KOPT-K1 (cell line): ENCODE measurements around the gene CCDC192.

Experiments
- H3K27ac ChIP-seq: fragments of 200-600 bp; sonication (generic); 2 replicates; pipeline ENCODE4 v1.5.1; 2016; ENCODE audit warnings: antibody characterized with exemption, mild to moderate bottlenecking, low read depth, low read length; ENCODE audit not compliant: poor library complexity, severe bottlenecking
- H3K36me3 ChIP-seq: fragments of 200-600 bp; sonication (generic); 2 replicates; pipeline ENCODE4 v1.5.1; 2017; ENCODE audit warnings: antibody characterized with exemption, mild to moderate bottlenecking, low read length, moderate library complexity; ENCODE audit not compliant: insufficient read depth
- H3K9me3 ChIP-seq: fragments of 200-600 bp; sonication (generic); 2 replicates; pipeline ENCODE4 v1.5.1; 2017; ENCODE audit warnings: antibody characterized with exemption, low read length, mild to moderate bottlenecking; ENCODE audit not compliant: insufficient read depth, poor library complexity, severe bottlenecking

The CCDC192 gene

DNA sequence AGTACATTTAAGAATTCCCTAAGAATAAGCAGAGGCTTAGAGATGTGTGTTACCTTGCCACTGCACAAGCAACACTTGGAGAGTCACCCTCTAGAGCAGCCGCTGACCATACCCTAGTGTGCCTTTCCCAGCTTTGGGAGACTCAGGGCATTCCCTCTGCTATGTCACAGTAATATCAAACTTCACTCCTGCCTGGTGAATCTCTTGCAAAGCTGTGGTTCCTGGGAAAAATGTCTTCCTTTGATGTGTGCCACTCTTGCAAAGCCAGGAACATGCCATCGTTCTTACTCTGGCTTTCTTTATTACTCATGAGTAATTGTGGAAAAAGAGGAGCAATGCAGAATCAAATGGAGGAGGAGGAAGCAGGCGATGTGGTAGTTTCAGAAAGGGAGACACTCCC is 173.2 kb downstream of the CCDC192 start:
- Histone ChIP-seq H3K27ac (no peak overlapping the region), H3K36me3 (no peaks in the 10 kb centered on the region), H3K9me3 (no peaks in the 10 kb centered on the region)

DNA sequence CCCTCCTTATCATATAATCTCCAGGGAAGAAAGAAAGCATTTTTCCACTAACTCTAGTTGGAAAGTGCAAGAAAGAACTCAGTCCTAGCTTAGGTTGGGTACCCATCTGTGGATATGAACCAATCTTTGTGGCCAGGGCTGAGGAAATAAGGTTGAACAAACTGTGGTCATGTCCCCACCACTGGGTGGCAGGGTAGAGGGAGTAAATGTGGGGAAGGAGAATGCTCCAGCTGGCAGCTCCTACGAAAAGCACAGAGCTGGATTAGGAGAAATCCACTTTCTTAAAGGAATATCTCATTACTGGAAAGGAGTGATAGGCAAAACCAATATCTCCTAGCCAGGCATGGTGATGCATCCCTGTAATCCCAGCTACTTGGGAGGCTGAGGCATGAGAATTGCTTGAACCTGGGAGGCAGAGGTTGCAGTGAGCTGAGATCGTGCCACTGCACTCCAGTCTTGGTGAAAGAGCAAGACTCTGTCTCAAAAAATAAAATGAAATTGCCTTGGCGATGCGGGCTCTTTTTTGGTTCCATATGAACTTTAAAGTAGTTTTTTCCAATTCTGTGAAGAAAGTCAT is 175.1 kb downstream of the CCDC192 start:
- Histone ChIP-seq H3K27ac (no peak overlapping the region), H3K9me3 (no peaks in the 10 kb centered on the region), H3K36me3 (no peaks in the 10 kb centered on the region)

DNA sequence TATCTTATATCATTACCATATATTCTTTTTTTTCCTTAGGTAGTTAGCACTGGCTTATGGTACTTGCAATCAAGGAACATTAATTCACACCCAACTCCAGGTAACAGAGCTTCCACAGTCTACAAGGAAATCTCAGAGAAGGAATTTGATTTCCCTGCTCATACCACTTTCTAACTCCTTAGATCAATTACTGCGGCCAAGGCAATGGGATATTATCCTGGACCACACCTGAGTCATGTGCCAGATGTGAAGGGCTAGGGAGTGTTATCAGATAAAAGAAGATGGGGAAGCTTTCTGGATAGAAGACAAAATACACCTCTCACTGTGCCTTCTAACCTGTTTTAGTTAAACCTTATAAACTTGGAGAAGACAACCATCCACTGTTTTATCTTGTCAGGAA is 181.2 kb downstream of the CCDC192 start:
- Histone ChIP-seq H3K27ac (no peak overlapping the region), H3K9me3 (no peaks in the 10 kb centered on the region), H3K36me3 (no peaks in the 10 kb centered on the region)

DNA sequence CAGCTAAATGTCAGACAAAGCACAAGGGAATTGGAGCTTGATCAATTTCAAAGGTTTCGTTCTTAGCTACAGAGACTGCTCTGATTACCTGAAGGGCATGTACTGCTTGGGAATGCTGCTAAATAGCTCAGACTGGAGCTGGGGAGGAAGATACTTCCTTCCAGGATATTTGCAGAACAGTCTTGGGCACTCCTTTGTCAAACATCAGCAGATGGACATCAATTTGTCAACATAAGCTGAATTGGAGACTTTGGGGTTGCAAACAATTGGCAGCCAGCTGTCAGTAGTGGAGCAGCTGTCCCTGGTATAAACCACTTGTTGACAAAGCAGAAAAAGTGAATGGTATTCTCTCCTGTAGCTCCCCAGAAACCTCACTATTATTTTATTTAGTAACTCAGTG is 182.0 kb downstream of the CCDC192 start:
- no peak overlapping the region for H3K27ac ChIP-seq
- H3K9me3 ChIP-seq = no peaks in the 10 kb centered on the region
- no peaks in the 10 kb centered on the region for H3K36me3 ChIP-seq

DNA sequence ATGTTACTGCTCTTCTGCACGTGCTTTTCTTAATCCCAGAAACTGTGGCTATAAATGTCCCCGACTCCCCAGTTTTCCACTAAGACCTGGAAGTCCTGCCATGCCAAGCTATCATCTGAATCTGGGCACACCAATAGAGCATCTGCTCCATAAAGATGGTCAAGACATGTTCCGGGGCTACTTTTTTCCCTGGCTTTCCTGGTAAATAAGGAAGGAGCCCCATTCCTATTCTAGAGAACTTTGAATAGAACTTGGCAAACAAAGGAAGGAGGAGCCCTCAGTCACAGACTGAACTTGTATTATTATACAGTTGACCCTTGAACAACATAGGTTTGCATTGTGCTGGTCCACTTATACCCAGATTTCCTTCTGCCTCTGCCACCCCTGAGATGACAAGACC is 182.9 kb downstream of the CCDC192 start:
- Histone ChIP-seq H3K36me3 (no peaks in the 10 kb centered on the region), H3K9me3 (no peaks in the 10 kb centered on the region), H3K27ac (no peak overlapping the region)

DNA sequence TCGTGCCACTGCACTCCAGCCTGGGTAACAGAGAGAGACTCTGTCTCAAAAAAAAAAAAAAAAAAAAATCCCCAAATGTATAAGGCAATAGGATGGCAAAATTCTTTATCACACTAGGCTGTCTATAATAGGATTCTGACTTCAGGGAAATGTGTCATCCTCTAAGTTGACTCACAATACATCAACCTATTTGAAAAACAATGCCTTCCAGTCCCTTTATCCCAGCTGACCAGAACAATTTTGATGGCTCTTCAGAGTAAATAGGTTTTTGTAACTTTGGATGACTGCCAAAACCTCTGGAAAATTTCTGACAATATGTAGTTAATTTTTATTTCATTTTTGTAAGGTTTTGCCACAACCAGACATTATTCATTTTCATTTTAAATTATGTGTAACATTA is 184.1 kb downstream of the CCDC192 start:
- Histone ChIP-seq H3K27ac (no peak overlapping the region), H3K9me3 (no peaks in the 10 kb centered on the region), H3K36me3 (no peaks in the 10 kb centered on the region)

DNA sequence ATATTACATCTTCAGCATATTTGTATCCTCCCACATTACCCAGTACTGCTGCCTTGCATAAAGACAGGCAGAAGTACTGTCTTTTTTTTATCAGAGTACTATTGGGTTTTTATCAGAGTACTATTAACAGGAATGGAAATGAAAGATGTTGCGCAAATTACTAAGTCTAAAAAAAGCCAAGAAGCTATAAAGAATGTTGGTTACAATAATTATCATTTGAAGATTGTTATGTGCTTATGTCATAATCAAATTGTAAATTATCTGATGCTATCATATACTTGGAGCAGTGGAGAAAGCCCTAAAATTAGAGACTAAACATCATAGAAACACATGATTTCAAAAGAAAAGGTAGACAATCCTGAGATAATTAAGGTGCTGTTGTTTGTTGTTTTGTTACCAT is 188.8 kb downstream of the CCDC192 start:
- Histone ChIP-seq H3K36me3 (no peaks in the 10 kb centered on the region), H3K9me3 (no peaks in the 10 kb centered on the region), H3K27ac (no peak overlapping the region)

DNA sequence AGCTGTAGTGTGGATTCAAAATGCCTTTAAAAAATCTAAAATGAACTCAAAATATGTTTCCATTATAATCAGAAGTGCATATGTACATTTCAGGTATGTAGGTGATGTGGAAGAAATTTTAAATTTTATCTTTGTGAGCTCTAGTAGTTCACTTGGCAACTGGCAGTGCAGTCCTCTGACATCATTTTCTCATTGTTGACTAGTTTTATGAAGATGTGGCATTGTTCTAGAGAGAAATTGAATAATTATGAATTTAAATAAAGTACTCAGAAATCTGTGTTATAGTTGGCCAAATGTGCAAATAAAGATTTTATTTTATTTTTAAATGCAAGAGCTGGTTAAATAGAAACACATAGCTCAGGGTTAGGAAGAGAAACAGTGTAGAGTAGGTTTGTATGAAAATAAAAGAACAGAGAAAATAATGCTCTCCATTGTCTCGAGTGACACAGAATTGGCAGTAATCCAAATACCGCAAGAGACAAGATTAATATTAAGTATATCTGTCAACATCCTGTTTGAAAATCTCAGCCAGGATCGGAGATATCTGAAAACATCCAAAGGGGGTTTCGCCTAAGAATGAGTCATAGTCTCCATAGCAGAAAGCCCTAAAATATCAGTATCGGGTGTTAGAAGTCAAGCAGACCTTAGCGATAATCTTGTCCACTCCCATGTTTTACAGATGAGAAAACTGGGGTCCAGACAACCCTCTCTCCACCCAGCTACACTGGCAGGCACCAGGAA is 189.4 kb downstream of the CCDC192 start:
- no peaks in the 10 kb centered on the region for H3K36me3 ChIP-seq
- H3K9me3 ChIP-seq = no peaks in the 10 kb centered on the region
- H3K27ac ChIP-seq = no peak overlapping the region

DNA sequence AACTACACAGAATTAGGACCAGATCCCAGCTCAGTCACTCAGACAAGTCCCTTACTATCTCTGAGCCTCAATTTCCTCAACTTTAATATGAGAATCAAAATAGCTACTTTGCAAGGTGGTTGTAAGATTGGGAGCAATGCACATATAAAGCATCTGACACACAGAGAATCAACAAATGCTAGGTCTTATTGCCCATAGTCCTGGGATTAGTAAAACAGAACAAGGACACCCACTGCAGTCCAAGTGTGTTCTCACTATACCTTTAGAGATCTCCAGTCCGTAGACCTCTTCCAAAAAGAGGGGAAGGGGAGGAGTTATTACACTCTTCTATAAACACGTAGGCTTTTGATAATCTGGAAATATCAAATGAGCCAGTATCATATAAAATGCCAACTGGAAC is 190.0 kb downstream of the CCDC192 start:
- no peaks in the 10 kb centered on the region for H3K9me3 ChIP-seq
- H3K27ac ChIP-seq = no peak overlapping the region

DNA sequence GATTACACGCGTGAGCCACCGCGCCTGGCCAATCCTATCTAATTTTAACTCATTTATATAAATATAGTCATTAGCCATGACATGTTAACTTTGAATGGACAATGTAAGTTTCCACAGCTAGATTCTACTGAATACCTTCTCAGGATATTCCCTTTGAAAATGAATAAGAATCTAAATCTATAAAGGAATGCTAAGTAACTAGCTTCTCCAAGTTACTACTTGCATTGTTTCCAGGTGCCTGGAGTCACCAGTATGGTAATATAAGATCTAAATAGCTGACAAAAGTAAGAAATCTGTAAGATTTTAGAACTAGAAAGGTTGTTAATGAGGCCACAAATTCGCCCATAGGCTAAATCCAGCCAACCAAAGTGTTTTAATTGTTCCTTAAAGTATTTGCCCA is 191.3 kb downstream of the CCDC192 start:
- H3K36me3 ChIP-seq = no peaks in the 10 kb centered on the region
- no peak overlapping the region for H3K27ac ChIP-seq
- no peaks in the 10 kb centered on the region for H3K9me3 ChIP-seq

More for the DNA sequence above, 190.0 kb downstream of the CCDC192 start:
- H3K36me3 ChIP-seq = no peaks in the 10 kb centered on the region

DNA sequence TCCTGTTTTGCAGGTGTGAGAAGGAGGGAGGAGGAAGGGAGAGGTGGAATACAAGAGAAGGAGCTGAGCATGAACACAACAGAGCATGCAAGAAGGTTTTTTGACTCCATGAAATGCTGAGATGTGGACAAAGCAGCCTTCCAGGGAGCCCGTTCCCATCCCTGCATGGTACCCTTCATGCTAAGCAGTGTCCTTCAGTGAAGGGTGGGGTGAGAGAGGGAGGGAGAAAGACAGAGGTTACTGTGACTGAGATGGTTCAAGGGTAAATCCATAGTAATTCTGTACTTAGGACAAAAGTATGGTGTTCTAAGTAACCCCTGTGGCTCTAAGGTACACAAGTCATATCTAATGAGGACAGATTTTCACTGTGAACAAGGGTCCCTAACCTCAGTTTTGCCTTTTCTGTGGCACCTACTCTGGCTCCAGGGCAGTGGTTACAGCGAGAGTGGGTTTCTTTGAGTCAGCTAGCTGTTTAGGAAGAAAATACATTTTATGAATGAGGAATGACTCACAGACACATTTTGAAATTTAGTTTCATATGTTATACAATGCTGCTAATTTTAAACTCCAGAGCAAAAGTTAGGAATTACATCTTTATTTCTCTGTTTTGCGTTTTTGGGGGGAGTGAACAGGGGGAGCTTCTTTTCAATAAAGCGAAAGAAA is 195.5 kb downstream of the CCDC192 start:
- no peaks in the 10 kb centered on the region for H3K36me3 ChIP-seq
- no peak overlapping the region for H3K27ac ChIP-seq
- no peaks in the 10 kb centered on the region for H3K9me3 ChIP-seq

DNA sequence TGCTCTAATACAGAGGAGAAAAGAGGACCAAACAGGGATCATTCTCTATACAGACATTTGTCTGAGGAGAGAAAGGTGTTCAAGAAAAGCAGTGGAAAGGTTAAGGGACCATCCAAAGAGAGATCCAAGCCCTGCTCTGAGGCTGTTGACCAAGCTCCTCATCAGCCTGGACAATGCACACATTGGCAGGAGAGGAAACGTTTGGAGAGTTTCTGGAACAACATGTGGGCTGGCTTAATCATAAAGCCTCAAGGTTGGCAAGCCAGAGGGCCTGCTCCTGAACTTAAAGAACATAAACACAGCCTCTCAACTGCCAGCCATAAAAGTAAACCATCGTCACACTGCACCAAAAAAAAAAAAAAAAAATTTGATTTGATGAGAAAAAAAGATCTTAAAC is 196.0 kb downstream of the CCDC192 start:
- no peaks in the 10 kb centered on the region for H3K9me3 ChIP-seq
- no peak overlapping the region for H3K27ac ChIP-seq
- H3K36me3 ChIP-seq = no peaks in the 10 kb centered on the region

DNA sequence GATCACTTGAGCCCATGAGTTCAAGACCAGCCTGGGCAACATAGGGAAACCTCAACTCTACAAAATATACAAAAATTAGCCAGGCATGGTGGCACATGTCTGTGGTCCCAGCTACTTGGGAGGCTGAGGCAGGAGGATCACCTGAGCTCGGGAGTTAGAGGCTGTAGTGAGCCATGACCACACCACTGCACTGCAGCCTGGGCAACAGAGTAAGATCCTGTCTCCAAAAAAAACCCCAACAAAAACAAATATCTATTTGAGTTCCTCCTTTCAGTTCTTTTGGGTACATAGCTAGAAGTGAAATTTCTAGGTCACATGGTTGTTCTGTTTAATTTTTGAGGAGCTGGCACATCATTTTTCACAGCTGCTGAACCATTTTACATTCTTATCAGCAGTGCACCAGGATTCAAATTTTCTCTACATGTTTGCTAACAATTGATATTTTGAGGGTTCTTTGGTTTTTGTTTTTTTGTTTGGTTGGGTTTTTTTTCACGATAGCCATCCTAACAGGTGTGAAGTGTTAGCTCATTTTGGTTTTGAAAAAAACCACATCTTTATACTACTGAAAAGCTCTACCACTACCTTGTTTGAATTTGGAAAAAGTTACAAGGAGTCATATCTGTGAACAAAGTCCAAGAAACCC is 203.5 kb downstream of the CCDC192 start:
- Histone ChIP-seq H3K9me3 (no peaks in the 10 kb centered on the region), H3K27ac (no peak overlapping the region), H3K36me3 (no peaks in the 10 kb centered on the region)

DNA sequence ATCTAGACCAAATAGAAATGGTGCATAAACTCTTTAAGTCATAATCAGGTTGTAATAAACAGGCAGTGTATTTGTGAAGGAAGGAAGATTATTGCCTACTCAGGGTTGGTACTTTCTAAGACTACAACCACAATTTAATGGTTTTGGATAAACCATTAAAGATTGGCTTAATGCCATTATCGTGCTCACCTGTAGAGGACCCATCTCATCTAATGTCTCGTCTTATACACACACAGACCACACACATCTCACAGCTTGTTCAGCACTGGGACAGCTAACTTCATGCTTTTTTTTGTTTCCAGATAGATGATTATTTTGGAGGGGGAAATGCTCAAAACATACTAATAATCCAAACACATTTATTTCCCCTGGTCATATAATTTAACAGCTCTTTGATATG is 204.7 kb downstream of the CCDC192 start:
- Histone ChIP-seq H3K36me3 (no peaks in the 10 kb centered on the region), H3K9me3 (no peaks in the 10 kb centered on the region)

DNA sequence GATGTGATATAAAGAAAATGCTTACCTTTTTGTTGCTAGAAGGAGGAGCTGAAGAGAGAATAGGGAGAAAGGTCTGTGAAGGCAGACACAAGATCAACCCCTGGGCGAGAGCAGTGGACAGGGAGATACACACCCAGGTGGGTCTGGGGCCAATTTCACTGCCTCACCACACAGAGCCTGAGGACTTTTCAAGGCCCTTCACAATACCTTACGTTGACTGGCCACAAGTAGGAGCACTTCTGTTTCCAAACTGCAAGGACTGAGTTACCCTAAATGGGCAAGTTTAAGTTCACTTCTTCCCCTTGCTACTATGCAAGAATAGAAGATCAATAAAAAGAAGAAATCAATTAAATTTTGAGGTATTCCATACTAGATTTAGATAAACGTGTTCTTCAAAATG is 205.9 kb downstream of the CCDC192 start:
- H3K27ac ChIP-seq = no peak overlapping the region
- no peaks in the 10 kb centered on the region for H3K9me3 ChIP-seq
- no peaks in the 10 kb centered on the region for H3K36me3 ChIP-seq

More for the DNA sequence above, 204.7 kb downstream of the CCDC192 start:
- H3K27ac ChIP-seq = no peak overlapping the region
